GM23338 (cell line): ENCODE measurements around the gene SORBS1. TPM values are rescaled to one million over a fixed set of nuclear protein-coding genes. Genes with fewer than 3 reads are reported as not detected.

Source experiments
- ATAC-seq: fragments of 200-7000 bp; cut with Tn5 transposase; 3 replicates; pipeline ENCODE4 v1.9.1; 2020
- DNase-seq: peaks from one replicate; pipeline ENCODE4 v3.0.0-alpha.2; 2015; ENCODE audit warnings: low spot score
- H2AFZ ChIP-seq: fragments of 200-600 bp; sonication (generic); 2 replicates; pipeline ENCODE4 v1.8.0; 2016; ENCODE audit warnings: antibody characterized with exemption, mild to moderate bottlenecking, moderate library complexity
- H3F3A ChIP-seq: fragments of 200-600 bp; sonication (generic); replicated peaks from 2 replicates; pipeline ENCODE4 v1.8.0; 2017; ENCODE audit warnings: antibody characterized with exemption, mixed run types, low read depth
- H3K27ac ChIP-seq: fragments of 200-600 bp; sonication (generic); 2 replicates; pipeline ENCODE4 v1.6.1; 2016; ENCODE audit warnings: low read depth
- H3K27me3 ChIP-seq: fragments of 200-600 bp; sonication (generic); 2 replicates; pipeline ENCODE4 v1.8.0; 2016; ENCODE audit warnings: mild to moderate bottlenecking, mixed run types, moderate library complexity; ENCODE audit not compliant: insufficient read depth
- H3K36me3 ChIP-seq: fragments of 200-600 bp; sonication (generic); 2 replicates; pipeline ENCODE4 v1.8.0; 2016; ENCODE audit warnings: mild to moderate bottlenecking; ENCODE audit not compliant: insufficient read depth
- H3K4me1 ChIP-seq: fragments of 200-600 bp; sonication (generic); 2 replicates; pipeline ENCODE4 v1.8.0; 2016; ENCODE audit warnings: mild to moderate bottlenecking, moderate library complexity; ENCODE audit not compliant: insufficient read depth
- H3K4me2 ChIP-seq: fragments of 200-600 bp; sonication (generic); 2 replicates; pipeline ENCODE4 v1.7.1; 2017; ENCODE audit warnings: mixed run types
- H3K4me3 ChIP-seq: fragments of 200-600 bp; sonication (generic); 2 replicates; pipeline ENCODE4 v1.6.1; 2016; ENCODE audit warnings: mixed run types
- H3K79me2 ChIP-seq: fragments of 200-600 bp; sonication (generic); replicated peaks from 2 replicates; pipeline ENCODE4 v1.8.0; 2017; ENCODE audit warnings: mild to moderate bottlenecking; ENCODE audit not compliant: insufficient read depth
- H3K9me2 ChIP-seq: fragments of 200-600 bp; sonication (generic); 2 replicates; pipeline ENCODE4 v1.8.0; 2017; ENCODE audit not compliant: insufficient read depth
- H4K20me1 ChIP-seq: fragments of 200-600 bp; sonication (generic); replicated peaks from 2 replicates; pipeline ENCODE4 v1.8.0; 2017; ENCODE audit warnings: mild to moderate bottlenecking; ENCODE audit not compliant: insufficient read depth
- H3K27ac Mint-ChIP-seq: 2 replicates; pipeline ENCODE4 v1.8.0; 2020; ENCODE audit warnings: inconsistent platforms, mild to moderate bottlenecking, moderate library complexity, mixed read lengths
- H3K27me3 Mint-ChIP-seq: 3 replicates; pipeline ENCODE4 v1.8.0; 2022; ENCODE audit warnings: low read depth, mild to moderate bottlenecking, moderate library complexity, mixed read lengths, inconsistent platforms; ENCODE audit not compliant: insufficient read depth, poor library complexity
- H3K36me3 Mint-ChIP-seq: 3 replicates; pipeline ENCODE4 v1.8.0; 2021; ENCODE audit warnings: low read depth, mild to moderate bottlenecking, inconsistent platforms, moderate library complexity, mixed read lengths
- H3K4me1 Mint-ChIP-seq: 3 replicates; pipeline ENCODE4 v1.8.0; 2020; ENCODE audit warnings: mild to moderate bottlenecking, inconsistent platforms, mixed read lengths
- H3K4me3 Mint-ChIP-seq: 3 replicates; pipeline ENCODE4 v1.8.0; 2021; ENCODE audit warnings: moderate library complexity, mild to moderate bottlenecking, inconsistent platforms, mixed read lengths
- H3K9me3 Mint-ChIP-seq: 3 replicates; pipeline ENCODE4 v1.8.0; 2020; ENCODE audit warnings: moderate library complexity, mild to moderate bottlenecking, inconsistent platforms, mixed read lengths
- CREB1 ChIP-seq: fragments of 250-450 bp; sonication (Bioruptor Pico); IDR thresholded peaks from 2 replicates; pipeline ENCODE4 v1.5.0; 2020; ENCODE audit warnings: low read depth, mild to moderate bottlenecking, moderate library complexity
- CTCF ChIP-seq, 2 experiments: fragments of 200-600 bp in 1 of 2; sonication (generic) in 1 of 2; conservative IDR thresholded peaks; 2 replicates each; pipeline versions ENCODE4 v1.5.1 to v1.6.1; 2016 to 2017; ENCODE audit warnings: antibody characterized with exemption in 2 of 2, low read depth in 2 of 2, mild to moderate bottlenecking in 2 of 2, moderate library complexity in 1 of 2
- EZH2 ChIP-seq: fragments of 200-600 bp; sonication (generic); IDR thresholded peaks from one replicate; pipeline ENCODE4 v1.8.0; 2017; ENCODE audit warnings: antibody characterized with exemption, mild to moderate bottlenecking, low read depth; ENCODE audit not compliant: unreplicated experiment
- NANOG ChIP-seq: IDR thresholded peaks from 2 replicates; pipeline ENCODE4 v1.6.1; 2016; ENCODE audit warnings: antibody characterized with exemption, borderline replicate concordance
- STAT1 ChIP-seq: IDR thresholded peaks from one replicate; pipeline ENCODE4 v1.6.1; 2016; ENCODE audit warnings: antibody characterized with exemption; ENCODE audit not compliant: unreplicated experiment
- ZNF114 ChIP-seq: fragments of 250-450 bp; sonication (Bioruptor Pico); IDR thresholded peaks from 2 replicates; pipeline ENCODE4 v1.5.0; 2020; ENCODE audit warnings: mild to moderate bottlenecking, moderate library complexity
- ZNF331 ChIP-seq: fragments of 250-450 bp; sonication (Bioruptor Pico); IDR thresholded peaks from 2 replicates; pipeline ENCODE4 v1.5.0; 2020; ENCODE audit warnings: low read depth, mild to moderate bottlenecking, moderate library complexity
- ZNF462 ChIP-seq: fragments of 250-450 bp; sonication (Bioruptor Pico); IDR thresholded peaks from 2 replicates; pipeline ENCODE4 v1.5.0; 2020; ENCODE audit warnings: mild to moderate bottlenecking, moderate library complexity
- polyA plus RNA-seq: library from polyadenylated mRNA; unstranded; fragments of >200 nt; fragmentation: Nextera tagmentation; extraction: Ambion mirVana; gene quantifications from 2 replicates; pipeline ENCODE4 v1.2.1, GENCODE V29; 2016
- total RNA-seq: library from RNA; depleted of rRNA; stranded (reverse); fragments of >200 nt; shearing (Covaris generic); gene quantifications from 2 replicates; pipeline ENCODE4 v1.2.3, GENCODE V29; 2014

The SORBS1 gene
- total and polyA plus RNA-seq, 2 experiments from 2014 or later = 47.7 to 51.5 TPM

GRCh38 chr10:95335933-95336699 lies 225.1 kb downstream of the SORBS1 start (continued):
- TF ChIP-seq ZNF462 (CRISPR knock-in tag) (no peak), STAT1 (no peak)

- Mint-ChIP-seq H3K27me3 (peaks cover 6% of the 10 kb centered on the region), H3K9me3 (no peaks in the 10 kb centered on the region), H3K27ac (peak overlapping the region; percentile 79; the same call in 1 of the 2 replicates), H3K4me3 (no peak overlapping the region), H3K36me3 (peaks cover 14% of the 10 kb centered on the region), H3K4me1 (peaks cover 7% of the 10 kb centered on the region)
- Histone ChIP-seq H3K27me3 (no peaks in the 10 kb centered on the region), H3F3A (0 out of 2 replicates have a peak, but pooled peaks cover 3% of the 10 kb centered on the region), H3K9me2 (no peaks in the 10 kb centered on the region), H4K20me1 (no peaks in the 10 kb centered on the region), H3K27ac (no peak overlapping the region), H3K4me3 (no peak overlapping the region), H2AFZ (no peak overlapping the region), H3K4me1 (peaks cover 8% of the 10 kb centered on the region; the same call in 1 of the 2 replicates), H3K79me2 (no peaks in the 10 kb centered on the region), H3K4me2 (no peak overlapping the region), H3K36me3 (no peaks in the 10 kb centered on the region)
- TF ChIP-seq STAT1 = no peak
- TF ChIP-seq ZNF114 (CRISPR knock-in tag) = no peak
- no peak for TF ChIP-seq NANOG
- no peak for TF ChIP-seq CTCF (conservative IDR thresholded peaks at IDR 0.05; ENCODE audit: low read depth in 2 of 2)
- no peak for TF ChIP-seq ZNF331 (CRISPR knock-in tag)
- TF ChIP-seq EZH2 = no peak
- TF ChIP-seq CREB1 (CRISPR knock-in tag) = no peak
- DNase-seq = no peak
- ATAC-seq = no peak
Observed at GRCh38 chr10:95334805-95335144, 226.4 kb downstream of the SORBS1 start.
